ENCODE data around the gene FRMD5. TPM values are rescaled to one million over a fixed set of nuclear protein-coding genes. Genes with fewer than 3 reads are reported as not detected.

Gene FRMD5
- polyA plus RNA-seq, 3 donors: not detected

DNA sequence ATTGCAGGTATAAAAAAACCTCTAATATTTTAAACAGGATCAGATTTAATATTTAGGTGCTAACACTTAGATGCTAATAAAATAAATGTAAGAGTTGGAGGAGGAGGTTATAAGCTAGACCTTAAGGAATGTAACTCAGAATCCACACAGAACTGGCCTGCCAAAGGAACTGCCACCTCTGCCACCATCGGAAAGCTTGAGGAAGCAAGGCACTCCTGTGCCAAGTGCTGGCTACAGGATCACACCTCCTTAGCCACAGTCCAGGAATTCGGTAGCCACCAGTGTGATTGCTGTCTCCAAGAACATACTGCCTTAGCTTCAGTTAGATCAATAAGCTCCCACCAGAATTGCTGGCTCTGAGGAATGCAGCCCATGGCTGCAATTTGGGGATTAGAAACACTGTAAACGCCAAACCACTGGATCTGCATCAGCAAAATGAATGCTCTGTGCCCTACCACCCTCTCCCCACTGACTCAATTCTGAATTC, 58.0 kb downstream of the FRMD5 start:
- Histone ChIP-seq H2AFZ (ENCODE audit: insufficient read depth, low read depth, low read length, poor library complexity, severe bottlenecking) (no peak overlapping the region), H3K79me2 (ENCODE audit: insufficient read depth, low read length) (no peaks in the 10 kb centered on the region)
- H3K27ac Mint-ChIP-seq: no peak overlapping the region

DNA sequence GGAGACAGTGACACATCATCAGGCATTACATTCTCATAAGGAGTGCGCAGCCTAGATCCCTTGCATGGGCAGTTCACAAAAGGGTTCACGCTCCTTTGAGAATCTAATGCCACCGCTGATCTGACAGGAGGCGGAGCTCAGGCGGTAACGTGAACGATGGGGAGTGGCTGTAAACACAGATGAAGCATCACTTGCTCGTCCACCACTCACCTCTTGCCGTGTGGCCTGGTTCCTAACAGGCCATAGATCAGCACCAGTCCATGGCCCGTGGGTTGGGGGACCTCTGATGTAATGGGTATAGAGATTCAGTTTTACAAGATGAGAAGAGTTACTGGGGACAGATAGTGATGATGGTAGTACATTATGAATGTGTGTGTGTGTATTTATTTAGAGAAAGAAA, 63.0 kb downstream of the FRMD5 start:
- Histone ChIP-seq H3K36me3 (replicated peaks in 1 of 2; ENCODE audit: control insufficient read depth in 1 of 2, insufficient read depth in 2 of 2, low read length in 2 of 2) (no peaks in the 10 kb centered on the region), H3K4me2 (replicated peaks; ENCODE audit: extremely low read depth, low read length, poor library complexity, severe bottlenecking) (no peak overlapping the region), H3K9ac (ENCODE audit: insufficient read depth, low read length, poor library complexity, severe bottlenecking) (no peak overlapping the region), H3K4me1 (ENCODE audit: control insufficient read depth in 1 of 2, insufficient read depth in 2 of 2, low read length in 2 of 2) (no peaks in the 10 kb centered on the region), H3K9me3 (replicated peaks in 1 of 2; ENCODE audit: control insufficient read depth in 1 of 2, insufficient read depth in 1 of 2, low read length in 2 of 2) (no peaks in the 10 kb centered on the region), H3K79me2 (ENCODE audit: insufficient read depth, low read length) (no peaks in the 10 kb centered on the region), H3K27ac (ENCODE audit: low read depth in 1 of 2, low read length in 2 of 2) (no peak overlapping the region), H4K20me1 (ENCODE audit: insufficient read depth, low read length) (no peaks in the 10 kb centered on the region), H2AFZ (ENCODE audit: insufficient read depth, low read depth, low read length, poor library complexity, severe bottlenecking) (no peak overlapping the region), H3K27me3 (ENCODE audit: control insufficient read depth in 2 of 2, insufficient read depth in 2 of 2, low read length in 2 of 2) (peaks cover 2% of the 10 kb centered on the region in 2 donors), H3K4me3 (replicated peaks in 1 of 3; ENCODE audit: low read depth in 2 of 3, low read length in 3 of 3) (no peak overlapping the region)
- intact Hi-C loops (cut with micrococcal nuclease): no loop called here
- no peaks in the 10 kb centered on the region for H3K4me1 Mint-ChIP-seq
- no peak overlapping the region for H3K27ac Mint-ChIP-seq
- no peak for DNase-seq
- peaks cover 0 to 2% (median 0%) of the 10 kb centered on the region in 7 donors for H3K9me3 Mint-ChIP-seq
- H3K27me3 Mint-ChIP-seq (ENCODE audit: low read depth in 3 of 3): peaks cover 2 to 13% (median 13%) of the 10 kb centered on the region in 3 donors
- no peaks in the 10 kb centered on the region for H3K36me3 Mint-ChIP-seq
- WGBS (ENCODE audit: insufficient coverage): 100% methylated on average over 6 of the region's 10 CpGs
- H3K4me3 Mint-ChIP-seq: no peak overlapping the region
- TF ChIP-seq, protein P1, sequence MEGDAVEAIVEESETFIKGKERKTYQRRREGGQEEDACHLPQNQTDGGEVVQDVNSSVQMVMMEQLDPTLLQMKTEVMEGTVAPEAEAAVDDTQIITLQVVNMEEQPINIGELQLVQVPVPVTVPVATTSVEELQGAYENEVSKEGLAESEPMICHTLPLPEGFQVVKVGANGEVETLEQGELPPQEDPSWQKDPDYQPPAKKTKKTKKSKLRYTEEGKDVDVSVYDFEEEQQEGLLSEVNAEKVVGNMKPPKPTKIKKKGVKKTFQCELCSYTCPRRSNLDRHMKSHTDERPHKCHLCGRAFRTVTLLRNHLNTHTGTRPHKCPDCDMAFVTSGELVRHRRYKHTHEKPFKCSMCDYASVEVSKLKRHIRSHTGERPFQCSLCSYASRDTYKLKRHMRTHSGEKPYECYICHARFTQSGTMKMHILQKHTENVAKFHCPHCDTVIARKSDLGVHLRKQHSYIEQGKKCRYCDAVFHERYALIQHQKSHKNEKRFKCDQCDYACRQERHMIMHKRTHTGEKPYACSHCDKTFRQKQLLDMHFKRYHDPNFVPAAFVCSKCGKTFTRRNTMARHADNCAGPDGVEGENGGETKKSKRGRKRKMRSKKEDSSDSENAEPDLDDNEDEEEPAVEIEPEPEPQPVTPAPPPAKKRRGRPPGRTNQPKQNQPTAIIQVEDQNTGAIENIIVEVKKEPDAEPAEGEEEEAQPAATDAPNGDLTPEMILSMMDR (IDR thresholded peaks at IDR 0.05): no peak

More for the DNA sequence above, 58.0 kb downstream of the FRMD5 start:
- Mint-ChIP-seq H3K27me3 (ENCODE audit: low read depth in 3 of 3) (peaks cover 1 to 8% (median 2%) of the 10 kb centered on the region in 3 donors), H3K9me3 (peaks cover 0 to 2% (median 0%) of the 10 kb centered on the region in 7 donors), H3K4me1 (peaks cover 2% of the 10 kb centered on the region), H3K36me3 (no peaks in the 10 kb centered on the region), H3K4me3 (no peak overlapping the region)
- H3K27me3 ChIP-seq (ENCODE audit: control insufficient read depth in 2 of 2, insufficient read depth in 2 of 2, low read length in 2 of 2): no peaks in the 10 kb centered on the region
- H3K4me2 ChIP-seq (replicated peaks; ENCODE audit: extremely low read depth, low read length, poor library complexity, severe bottlenecking): no peak overlapping the region
- no peak overlapping the region for H3K9ac ChIP-seq (ENCODE audit: insufficient read depth, low read length, poor library complexity, severe bottlenecking)
- TF ChIP-seq, protein P1 (IDR thresholded peaks at IDR 0.05): no peak
- no peak overlapping the region for H3K4me3 ChIP-seq (replicated peaks in 1 of 3; ENCODE audit: low read depth in 2 of 3, low read length in 3 of 3)
- H3K9me3 ChIP-seq (replicated peaks in 1 of 2; ENCODE audit: control insufficient read depth in 1 of 2, insufficient read depth in 1 of 2, low read length in 2 of 2): no peaks in the 10 kb centered on the region
- no peaks in the 10 kb centered on the region for H3K4me1 ChIP-seq (ENCODE audit: control insufficient read depth in 1 of 2, insufficient read depth in 2 of 2, low read length in 2 of 2)
- intact Hi-C loops (cut with micrococcal nuclease): no loop called here
- H3K27ac ChIP-seq (ENCODE audit: low read depth in 1 of 2, low read length in 2 of 2): no peak overlapping the region
- no peaks in the 10 kb centered on the region for H4K20me1 ChIP-seq (ENCODE audit: insufficient read depth, low read length)
- H3K36me3 ChIP-seq (replicated peaks in 1 of 2; ENCODE audit: control insufficient read depth in 1 of 2, insufficient read depth in 2 of 2, low read length in 2 of 2): no peaks in the 10 kb centered on the region
- no peak for DNase-seq
- 95% methylated on average over 3 of the region's 3 CpGs for WGBS (ENCODE audit: insufficient coverage)
